ENCODE measurements around the gene MS4A18.
"Not testable (repeated sequence)": the region's sequence is repeated elsewhere in the genome, so short reads cannot be mapped to it uniquely, and the experiment has no call there.

MS4A18 gene

GRCh38 chr11:60739114-60739513 lies 14.6 kb downstream of the MS4A18 start:
- DNase-seq (ENCODE audit: low read depth in 2 of 2), result no peak

- no peak for DNase-seq (ENCODE audit: low read depth in 2 of 2)
Observed at GRCh38 chr11:60740573-60740972, 16.1 kb downstream of the MS4A18 start.

- DNase-seq (ENCODE audit: low read depth in 2 of 2), result no peak
Observed at GRCh38 chr11:60741421-60741820, 16.9 kb downstream of the MS4A18 start.

GRCh38 chr11:60743058-60743457 lies 18.5 kb downstream of the MS4A18 start:
- no peak for DNase-seq (ENCODE audit: low read depth in 2 of 2)

GRCh38 chr11:60744114-60744513 lies 19.6 kb downstream of the MS4A18 start:
- DNase-seq (ENCODE audit: low read depth in 2 of 2), result no peak

- no peak for DNase-seq (ENCODE audit: low read depth in 2 of 2)
Observed at GRCh38 chr11:60747359-60747873, 22.9 kb downstream of the MS4A18 start.

- no peak for DNase-seq (ENCODE audit: low read depth in 2 of 2)
Observed at GRCh38 chr11:60748225-60748624, 23.7 kb downstream of the MS4A18 start.

GRCh38 chr11:60748821-60749220 lies 24.3 kb downstream of the MS4A18 start:
- no peak for DNase-seq (ENCODE audit: low read depth in 2 of 2)

GRCh38 chr11:60750911-60751310 lies 26.4 kb downstream of the MS4A18 start:
- no peak for DNase-seq (ENCODE audit: low read depth in 2 of 2)

- no peak for DNase-seq (ENCODE audit: low read depth in 2 of 2)
Observed at GRCh38 chr11:60753309-60753708, 28.8 kb downstream of the MS4A18 start.

- DNase-seq (ENCODE audit: low read depth in 2 of 2), result no peak
Observed at GRCh38 chr11:60754887-60755286, 30.4 kb downstream of the MS4A18 start.

GRCh38 chr11:60756307-60757032 lies 31.9 kb downstream of the MS4A18 start, which contains the start of gene MS4A15:
Gene MS4A15, plus strand, starts transcription at chr11:60756867. Its CDS starts 6,867 bp downstream, at chr11:60763734.
- DNase-seq (ENCODE audit: low read depth in 2 of 2), result no peak

- DNase-seq (ENCODE audit: low read depth in 2 of 2), result no peak
Observed at GRCh38 chr11:60757231-60757800, 32.8 kb downstream of the MS4A18 start.

GRCh38 chr11:60758671-60759070 lies 34.2 kb downstream of the MS4A18 start:
- not testable (repeated sequence) for DNase-seq (ENCODE audit: low read depth in 2 of 2)

GRCh38 chr11:60759438-60760225 lies 35.1 kb downstream of the MS4A18 start:
- DNase-seq (ENCODE audit: low read depth in 2 of 2), result not testable (repeated sequence)

GRCh38 chr11:60761436-60762190 lies 37.1 kb downstream of the MS4A18 start:
- DNase-seq (ENCODE audit: low read depth in 2 of 2), result no peak

GRCh38 chr11:60762851-60763691 lies 38.6 kb downstream of the MS4A18 start:
- DNase-seq (ENCODE audit: low read depth in 2 of 2), result no peak

- no peak for DNase-seq (ENCODE audit: low read depth in 2 of 2)
Observed at GRCh38 chr11:60763692-60764369, 39.3 kb downstream of the MS4A18 start.

GRCh38 chr11:60764879-60765278 lies 40.4 kb downstream of the MS4A18 start:
- no peak for DNase-seq (ENCODE audit: low read depth in 2 of 2)

GRCh38 chr11:60765355-60765754 lies 40.8 kb downstream of the MS4A18 start:
- no peak for DNase-seq (ENCODE audit: low read depth in 2 of 2)

Measured in stimulated activated CD8-positive, alpha-beta memory T cell treated with anti-CD3 and anti-CD28 coated beads, Interleukin-7, amount 100 ng/mL, for 4 hours (primary cell).